ENCODE results near the gene NTRK3.

Gene NTRK3

GRCh38 chr15:88142121-88142520 lies 114.4 kb downstream of the NTRK3 start:
- Histone ChIP-seq H3K36me3 (ENCODE audit: insufficient read depth, low read length) (no peaks in the 10 kb centered on the region), H3K27ac (no peak overlapping the region), H3K9ac (ENCODE audit: insufficient read length) (no peak overlapping the region), H3K9me3 (ENCODE audit: low read depth, low read length) (no peaks in the 10 kb centered on the region), H3K4me3 (no peak overlapping the region)
- no peak for DNase-seq (ENCODE audit: low read depth, low spot score)
- TF ChIP-seq FOXP2 (optimal IDR thresholded peaks at IDR 0.05; ENCODE audit: control extremely low read depth, extremely low read length, insufficient read depth) (no peak), POLR2AphosphoS5 (IDR thresholded peaks at IDR 0.05; ENCODE audit: borderline replicate concordance, low read depth, low read length) (no peak), EZH2 (IDR thresholded peaks at IDR 0.05) (no peak)

GRCh38 chr15:88141269-88141889 lies 115.2 kb downstream of the NTRK3 start:
- no peak overlapping the region for H3K4me3 ChIP-seq
- H3K27ac ChIP-seq = no peak overlapping the region
- H3K36me3 ChIP-seq (ENCODE audit: insufficient read depth, low read length) = no peaks in the 10 kb centered on the region
- no peak overlapping the region for H3K9ac ChIP-seq (ENCODE audit: insufficient read length)
- no peak for TF ChIP-seq EZH2 (IDR thresholded peaks at IDR 0.05)
- no peak for TF ChIP-seq FOXP2 (optimal IDR thresholded peaks at IDR 0.05; ENCODE audit: control extremely low read depth, extremely low read length, insufficient read depth)
- no peaks in the 10 kb centered on the region for H3K9me3 ChIP-seq (ENCODE audit: low read depth, low read length)
- no peak for DNase-seq (ENCODE audit: low read depth, low spot score)

GRCh38 chr15:88140398-88140797 lies 116.1 kb downstream of the NTRK3 start:
- Histone ChIP-seq H3K36me3 (ENCODE audit: insufficient read depth, low read length) (no peaks in the 10 kb centered on the region), H3K4me3 (no peak overlapping the region), H3K9me3 (ENCODE audit: low read depth, low read length) (no peaks in the 10 kb centered on the region), H3K9ac (ENCODE audit: insufficient read length) (no peak overlapping the region), H3K27ac (no peak overlapping the region)
- TF ChIP-seq EZH2 (IDR thresholded peaks at IDR 0.05) = no peak
- TF ChIP-seq FOXP2 (optimal IDR thresholded peaks at IDR 0.05; ENCODE audit: control extremely low read depth, extremely low read length, insufficient read depth) = no peak
- no peak for TF ChIP-seq POLR2AphosphoS5 (IDR thresholded peaks at IDR 0.05; ENCODE audit: borderline replicate concordance, low read depth, low read length)
- no peak for DNase-seq (ENCODE audit: low read depth, low spot score)

GRCh38 chr15:88139936-88140335 lies 116.6 kb downstream of the NTRK3 start:
- no peak for TF ChIP-seq EZH2 (IDR thresholded peaks at IDR 0.05)
- H3K36me3 ChIP-seq (ENCODE audit: insufficient read depth, low read length) = no peaks in the 10 kb centered on the region
- H3K4me3 ChIP-seq = no peak overlapping the region

GRCh38 chr15:88133795-88134194 lies 122.7 kb downstream of the NTRK3 start:
- no peaks in the 10 kb centered on the region for H3K9me3 ChIP-seq (ENCODE audit: low read depth, low read length)
- TF ChIP-seq POLR2AphosphoS5 (IDR thresholded peaks at IDR 0.05; ENCODE audit: borderline replicate concordance, low read depth, low read length) (no peak), FOXP2 (optimal IDR thresholded peaks at IDR 0.05; ENCODE audit: control extremely low read depth, extremely low read length, insufficient read depth) (no peak), EZH2 (IDR thresholded peaks at IDR 0.05) (no peak)
- no peak overlapping the region for H3K9ac ChIP-seq (ENCODE audit: insufficient read length)
- H3K27ac ChIP-seq = no peak overlapping the region
- DNase-seq (ENCODE audit: low read depth, low spot score) = no peak
- no peak overlapping the region for H3K4me3 ChIP-seq
- no peaks in the 10 kb centered on the region for H3K36me3 ChIP-seq (ENCODE audit: insufficient read depth, low read length)

More at GRCh38 chr15:88139936-88140335, 116.6 kb downstream of the NTRK3 start:
- Histone ChIP-seq H3K9ac (ENCODE audit: insufficient read length) (no peak overlapping the region), H3K9me3 (ENCODE audit: low read depth, low read length) (no peaks in the 10 kb centered on the region), H3K27ac (no peak overlapping the region)
- DNase-seq (ENCODE audit: low read depth, low spot score) = no peak

GRCh38 chr15:88132499-88132898 lies 124.0 kb downstream of the NTRK3 start:
- no peak for TF ChIP-seq POLR2AphosphoS5 (IDR thresholded peaks at IDR 0.05; ENCODE audit: borderline replicate concordance, low read depth, low read length)
- no peak for TF ChIP-seq FOXP2 (optimal IDR thresholded peaks at IDR 0.05; ENCODE audit: control extremely low read depth, extremely low read length, insufficient read depth)
- TF ChIP-seq EZH2 (IDR thresholded peaks at IDR 0.05) = no peak

GRCh38 chr15:88131937-88132336 lies 124.6 kb downstream of the NTRK3 start:
- Histone ChIP-seq H3K9ac (ENCODE audit: insufficient read length) (no peak overlapping the region), H3K36me3 (ENCODE audit: insufficient read depth, low read length) (no peaks in the 10 kb centered on the region), H3K9me3 (ENCODE audit: low read depth, low read length) (no peaks in the 10 kb centered on the region), H3K27ac (no peak overlapping the region), H3K4me3 (no peak overlapping the region)
- TF ChIP-seq FOXP2 (optimal IDR thresholded peaks at IDR 0.05; ENCODE audit: control extremely low read depth, extremely low read length, insufficient read depth) (no peak), EZH2 (IDR thresholded peaks at IDR 0.05) (no peak), POLR2AphosphoS5 (IDR thresholded peaks at IDR 0.05; ENCODE audit: borderline replicate concordance, low read depth, low read length) (no peak)
- no peak for DNase-seq (ENCODE audit: low read depth, low spot score)

More at GRCh38 chr15:88132499-88132898, 124.0 kb downstream of the NTRK3 start:
- Histone ChIP-seq H3K27ac (no peak overlapping the region), H3K4me3 (no peak overlapping the region), H3K9ac (ENCODE audit: insufficient read length) (no peak overlapping the region), H3K36me3 (ENCODE audit: insufficient read depth, low read length) (no peaks in the 10 kb centered on the region), H3K9me3 (ENCODE audit: low read depth, low read length) (no peaks in the 10 kb centered on the region)
- DNase-seq (ENCODE audit: low read depth, low spot score) = no peak

- no peaks in the 10 kb centered on the region for H3K36me3 ChIP-seq (ENCODE audit: insufficient read depth, low read length)
- no peak overlapping the region for H3K27ac ChIP-seq
- no peak overlapping the region for H3K9ac ChIP-seq (ENCODE audit: insufficient read length)
- H3K9me3 ChIP-seq (ENCODE audit: low read depth, low read length) = no peaks in the 10 kb centered on the region
- no peak overlapping the region for H3K4me3 ChIP-seq
- no peak for TF ChIP-seq FOXP2 (optimal IDR thresholded peaks at IDR 0.05; ENCODE audit: control extremely low read depth, extremely low read length, insufficient read depth)
- TF ChIP-seq EZH2 (IDR thresholded peaks at IDR 0.05) = no peak
- TF ChIP-seq POLR2AphosphoS5 (IDR thresholded peaks at IDR 0.05; ENCODE audit: borderline replicate concordance, low read depth, low read length) = no peak
- no peak for DNase-seq (ENCODE audit: low read depth, low spot score)
These were observed 129.1 kb downstream of the NTRK3 start for GRCh38 chr15:88127432-88127790.

- no peaks in the 10 kb centered on the region for H3K9me3 ChIP-seq (ENCODE audit: low read depth, low read length)
- H3K4me3 ChIP-seq = no peak overlapping the region
- H3K27ac ChIP-seq = no peak overlapping the region
- H3K36me3 ChIP-seq (ENCODE audit: insufficient read depth, low read length) = no peaks in the 10 kb centered on the region
- TF ChIP-seq POLR2AphosphoS5 (IDR thresholded peaks at IDR 0.05; ENCODE audit: borderline replicate concordance, low read depth, low read length) (no peak), FOXP2 (optimal IDR thresholded peaks at IDR 0.05; ENCODE audit: control extremely low read depth, extremely low read length, insufficient read depth) (no peak), EZH2 (IDR thresholded peaks at IDR 0.05) (no peak)
- DNase-seq (ENCODE audit: low read depth, low spot score) = no peak
- no peak overlapping the region for H3K9ac ChIP-seq (ENCODE audit: insufficient read length)
These were observed 129.7 kb downstream of the NTRK3 start for GRCh38 chr15:88126695-88127431.

Measured in SK-N-MC (cell line).